NT2/D1 (cell line): ENCODE data around the gene PEAR1.
A peak's percentile ranks its signal among the peaks of the same experiment; 100 is the strongest.

Source experiments
- DNase-seq: peaks from one replicate; pipeline ENCODE4 v3.0.0-alpha.2; 2011; ENCODE audit warnings: low read depth, low spot score
- H3K27me3 ChIP-seq: 2 replicates; pipeline ENCODE4 v1.6.0; 2011; ENCODE audit warnings: mild to moderate bottlenecking; ENCODE audit not compliant: insufficient read length, insufficient read depth
- H3K36me3 ChIP-seq: 2 replicates; pipeline ENCODE4 v1.6.1; 2011; ENCODE audit warnings: mild to moderate bottlenecking, low read length, mixed read lengths; ENCODE audit not compliant: insufficient read depth, insufficient read length
- H3K4me1 ChIP-seq: 2 replicates; pipeline ENCODE4 v1.5.1; 2011; ENCODE audit not compliant: insufficient read depth, insufficient read length
- H3K4me3 ChIP-seq: 2 replicates; pipeline ENCODE4 v1.5.1; 2011; ENCODE audit warnings: low read depth; ENCODE audit not compliant: insufficient read length
- H3K9ac ChIP-seq: 2 replicates; pipeline ENCODE4 v1.6.0; 2011; ENCODE audit warnings: low read depth; ENCODE audit not compliant: insufficient read length
- H3K9me3 ChIP-seq: 2 replicates; pipeline ENCODE4 v1.5.1; 2011; ENCODE audit warnings: mild to moderate bottlenecking, low read length; ENCODE audit not compliant: insufficient read depth
- SUZ12 ChIP-seq: IDR thresholded peaks from 2 replicates; pipeline ENCODE4 v1.6.1; 2011; ENCODE audit not compliant: insufficient read length, insufficient read depth; ENCODE audit errors: extremely low read depth
- YY1 ChIP-seq: IDR thresholded peaks from 2 replicates; pipeline ENCODE4 v1.6.1; 2011; ENCODE audit not compliant: insufficient read length, insufficient read depth
- ZNF274 ChIP-seq: IDR thresholded peaks from 2 replicates; pipeline ENCODE4 v1.6.1; 2011; ENCODE audit warnings: mild to moderate bottlenecking, low read depth, low read length

The PEAR1 gene

DNA sequence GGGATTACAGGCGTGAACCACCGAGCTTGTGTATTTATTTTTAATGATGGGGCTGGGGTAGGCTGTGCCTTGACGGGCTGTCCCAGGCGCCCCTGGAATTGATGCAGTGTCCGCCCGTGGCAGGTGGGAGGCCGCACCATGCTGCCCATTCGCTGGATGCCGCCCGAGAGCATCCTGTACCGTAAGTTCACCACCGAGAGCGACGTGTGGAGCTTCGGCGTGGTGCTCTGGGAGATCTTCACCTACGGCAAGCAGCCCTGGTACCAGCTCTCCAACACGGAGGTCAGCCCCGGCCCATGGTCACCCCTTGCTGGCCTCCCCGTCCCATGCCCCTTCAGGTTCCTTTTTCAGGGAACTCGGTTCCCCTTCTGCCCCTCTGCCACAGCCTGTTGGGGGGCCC is 13.6 kb upstream of the PEAR1 start:
- H3K36me3 ChIP-seq = no peaks in the 10 kb centered on the region
- DNase-seq = no peak
- no peaks in the 10 kb centered on the region for H3K9me3 ChIP-seq
- TF ChIP-seq ZNF274 (no peak), SUZ12 (no peak), YY1 (no peak)
- H3K27me3 ChIP-seq = peaks cover 11% of the 10 kb centered on the region
- peaks cover 28% of the 10 kb centered on the region for H3K4me1 ChIP-seq
- H3K9ac ChIP-seq = no peak overlapping the region
- H3K4me3 ChIP-seq = no peak overlapping the region

DNA sequence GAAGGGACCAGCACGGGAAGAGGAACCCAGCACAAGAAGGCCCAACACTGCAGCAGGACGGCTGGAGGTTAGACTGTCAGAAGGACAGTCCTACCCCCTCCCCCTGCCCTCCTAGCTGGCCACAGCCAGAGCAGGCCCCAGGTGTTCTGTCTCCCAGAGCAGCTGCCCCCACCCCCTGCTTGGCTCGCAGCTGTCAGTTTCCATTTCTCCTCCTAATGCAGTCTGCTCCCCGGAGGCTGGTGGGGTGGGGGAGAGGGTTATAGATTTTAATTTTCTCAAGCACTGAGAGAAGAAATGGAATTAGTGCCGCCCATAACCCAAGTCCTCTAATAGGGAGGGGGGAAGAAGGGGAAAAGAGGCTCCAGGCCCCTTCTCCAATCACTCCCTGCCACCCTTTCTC is 13.0 kb upstream of the PEAR1 start:
- no peak overlapping the region for H3K4me3 ChIP-seq
- no peak for TF ChIP-seq SUZ12
- TF ChIP-seq ZNF274 = no peak
- no peak for TF ChIP-seq YY1
- peaks cover 33% of the 10 kb centered on the region for H3K4me1 ChIP-seq
- H3K9ac ChIP-seq = no peak overlapping the region
- no peaks in the 10 kb centered on the region for H3K9me3 ChIP-seq
- H3K27me3 ChIP-seq = peaks cover 11% of the 10 kb centered on the region
- no peaks in the 10 kb centered on the region for H3K36me3 ChIP-seq
- no peak for DNase-seq

DNA sequence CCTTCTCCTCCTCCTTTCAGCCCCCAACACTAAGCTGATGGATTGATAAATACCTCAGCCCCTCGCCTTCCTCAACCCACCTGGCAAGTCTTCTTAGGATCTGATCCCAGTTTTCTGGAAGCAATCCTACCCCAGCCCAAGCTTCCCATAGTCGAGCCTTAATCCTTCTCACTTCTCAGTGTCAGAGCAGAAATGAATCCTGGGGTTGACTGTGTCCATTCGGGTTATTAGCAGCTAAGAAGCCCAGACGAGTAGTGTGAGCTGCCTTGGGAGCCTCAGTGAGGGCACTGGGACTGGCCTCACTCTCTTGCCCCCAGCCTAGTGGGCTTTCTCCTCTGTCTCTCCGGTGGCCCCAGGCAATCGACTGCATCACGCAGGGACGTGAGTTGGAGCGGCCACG is 12.4 kb upstream of the PEAR1 start:
- DNase-seq = no peak
- no peak overlapping the region for H3K4me3 ChIP-seq
- peaks cover 37% of the 10 kb centered on the region for H3K4me1 ChIP-seq
- H3K9ac ChIP-seq = no peak overlapping the region
- no peaks in the 10 kb centered on the region for H3K36me3 ChIP-seq
- no peaks in the 10 kb centered on the region for H3K9me3 ChIP-seq
- H3K27me3 ChIP-seq = peaks cover 11% of the 10 kb centered on the region
- TF ChIP-seq ZNF274 (no peak), YY1 (no peak), SUZ12 (no peak)

DNA sequence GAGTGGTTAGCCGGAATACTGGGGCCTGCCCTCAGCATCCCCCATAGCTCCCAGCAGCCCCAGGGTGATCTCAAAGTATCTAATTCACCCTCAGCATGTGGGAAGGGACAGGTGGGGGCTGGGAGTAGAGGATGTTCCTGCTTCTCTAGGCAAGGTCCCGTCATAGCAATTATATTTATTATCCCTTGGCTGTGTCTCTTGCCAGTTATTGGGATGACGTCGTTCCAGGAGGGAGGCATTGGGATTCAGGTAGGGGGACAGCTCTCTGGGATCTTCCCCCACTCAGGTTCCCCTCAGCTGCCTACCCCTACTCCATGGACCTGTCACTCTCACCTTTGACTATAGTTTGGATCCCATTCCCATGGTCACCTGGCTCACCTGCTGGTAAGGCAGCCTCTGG is 11.9 kb upstream of the PEAR1 start:
- Histone ChIP-seq H3K36me3 (no peaks in the 10 kb centered on the region), H3K4me1 (peaks cover 42% of the 10 kb centered on the region), H3K9me3 (no peaks in the 10 kb centered on the region), H3K4me3 (no peak overlapping the region), H3K9ac (no peak overlapping the region), H3K27me3 (peaks cover 11% of the 10 kb centered on the region)
- no peak for TF ChIP-seq SUZ12
- TF ChIP-seq YY1 = no peak
- no peak for TF ChIP-seq ZNF274
- no peak for DNase-seq

DNA sequence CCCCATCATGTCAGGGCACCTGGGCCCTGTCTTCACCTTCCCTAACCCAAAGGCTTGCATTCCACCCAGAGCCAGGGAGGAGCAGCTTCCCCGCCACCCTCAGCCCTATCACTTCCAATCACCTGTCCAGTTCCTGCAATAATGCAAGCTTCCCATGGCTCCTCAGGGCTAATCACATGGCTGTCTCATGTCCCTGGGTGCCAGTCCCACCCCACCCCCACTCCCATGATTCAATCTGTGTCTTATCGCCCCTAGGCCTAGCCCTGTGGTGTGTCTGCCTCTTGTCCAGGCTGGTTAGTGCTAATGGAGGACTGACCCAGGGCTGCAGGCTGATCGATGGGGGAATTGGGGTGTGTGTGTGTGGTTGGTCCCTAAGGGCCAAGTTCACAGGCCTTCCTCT is 11.0 kb upstream of the PEAR1 start:
- TF ChIP-seq YY1 = no peak
- TF ChIP-seq SUZ12 = no peak
- no peak for TF ChIP-seq ZNF274
- Histone ChIP-seq H3K27me3 (peaks cover 11% of the 10 kb centered on the region), H3K4me3 (no peak overlapping the region), H3K36me3 (no peaks in the 10 kb centered on the region), H3K9ac (peak overlapping the region; percentile 11), H3K4me1 (peaks cover 44% of the 10 kb centered on the region), H3K9me3 (no peaks in the 10 kb centered on the region)
- DNase-seq = no peak

DNA sequence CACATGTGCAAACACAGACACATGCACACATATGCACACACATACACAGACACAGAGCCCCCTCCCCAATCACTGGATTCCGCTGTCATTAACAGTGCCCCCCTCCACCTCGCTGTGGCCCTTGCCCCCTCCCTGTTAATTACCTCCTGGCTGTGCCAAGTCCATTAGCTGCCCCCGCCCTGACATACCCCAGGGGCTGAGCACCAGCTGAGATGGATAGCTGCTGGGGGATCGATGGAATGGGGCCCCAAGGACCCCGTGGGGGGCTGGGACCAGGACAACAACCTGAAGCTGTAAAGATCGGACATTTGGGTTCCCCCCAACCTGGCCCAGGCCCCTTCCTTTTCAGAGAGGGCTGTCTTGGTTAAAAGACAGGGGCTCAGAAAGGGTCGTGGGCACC is 9.6 kb upstream of the PEAR1 start:
- no peak overlapping the region for H3K9ac ChIP-seq
- TF ChIP-seq YY1 (no peak), SUZ12 (no peak), ZNF274 (no peak)
- H3K27me3 ChIP-seq = peaks cover 5% of the 10 kb centered on the region
- DNase-seq = no peak
- H3K4me1 ChIP-seq = peaks cover 53% of the 10 kb centered on the region
- H3K36me3 ChIP-seq = no peaks in the 10 kb centered on the region
- H3K4me3 ChIP-seq = no peak overlapping the region
- H3K9me3 ChIP-seq = no peaks in the 10 kb centered on the region

DNA sequence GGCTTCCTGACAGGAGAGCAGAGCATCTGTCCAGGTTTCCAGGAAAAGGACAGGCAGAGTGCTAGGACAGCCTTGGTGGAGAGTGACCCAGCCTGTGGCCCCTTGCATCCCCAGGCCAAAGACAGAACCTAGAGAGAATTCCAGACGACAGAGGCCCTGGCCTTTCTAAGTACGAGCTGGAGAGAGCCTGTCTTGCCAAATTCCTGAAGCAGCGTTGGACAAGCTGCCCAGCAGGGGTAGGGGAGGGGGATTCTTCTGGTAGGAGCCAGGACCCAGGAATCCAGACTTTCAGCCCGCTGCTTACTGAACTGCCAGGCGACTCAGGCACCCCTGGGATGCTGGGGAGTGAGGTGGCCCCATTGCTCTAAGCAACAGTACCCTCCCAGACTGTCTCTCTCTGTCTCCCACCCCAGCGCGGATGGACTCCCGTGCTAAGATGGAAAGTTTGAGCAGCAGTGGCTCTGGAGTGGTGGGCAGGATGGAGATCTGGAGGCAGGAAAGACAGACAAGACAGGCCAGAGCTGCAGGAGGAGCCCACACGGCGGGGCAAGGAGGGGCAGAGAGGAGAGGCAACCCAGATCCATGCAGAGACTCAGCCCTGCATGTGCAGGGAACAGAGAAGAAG is 8.8 kb upstream of the PEAR1 start:
- Histone ChIP-seq H3K4me3 (no peak overlapping the region), H3K9me3 (no peaks in the 10 kb centered on the region), H3K9ac (peak overlapping the region; percentile 25), H3K36me3 (no peaks in the 10 kb centered on the region), H3K27me3 (peaks cover 2% of the 10 kb centered on the region), H3K4me1 (peaks cover 53% of the 10 kb centered on the region)
- no peak for DNase-seq
- TF ChIP-seq SUZ12 (no peak), ZNF274 (no peak), YY1 (no peak)

DNA sequence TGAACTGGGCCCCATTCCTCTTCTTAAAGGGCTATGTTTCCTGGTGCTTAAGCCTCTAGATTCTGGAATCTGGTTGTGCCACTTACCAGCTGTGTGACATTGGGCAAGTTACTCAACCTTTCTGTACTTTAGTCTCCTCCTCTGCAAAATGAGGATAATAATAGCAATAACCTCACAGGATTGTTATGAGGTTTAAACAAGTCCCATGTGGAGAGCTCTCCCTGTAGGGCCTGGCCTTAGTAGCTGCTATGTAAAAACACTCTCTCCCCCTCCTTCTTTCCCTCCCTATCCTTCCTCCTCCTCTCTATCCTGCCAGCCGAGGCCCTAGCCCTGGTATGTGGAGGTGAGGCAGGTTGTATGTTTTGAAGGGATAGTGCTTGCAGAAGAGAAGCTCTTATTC is 8.2 kb upstream of the PEAR1 start:
- Histone ChIP-seq H3K36me3 (no peaks in the 10 kb centered on the region), H3K9me3 (no peaks in the 10 kb centered on the region), H3K4me1 (peaks cover 53% of the 10 kb centered on the region), H3K27me3 (peaks cover 2% of the 10 kb centered on the region), H3K9ac (peak overlapping the region; percentile 47), H3K4me3 (no peak overlapping the region)
- TF ChIP-seq YY1 (no peak), ZNF274 (no peak), SUZ12 (no peak)
- DNase-seq = no peak
